ENCODE results near the gene EPHB4.

DNA sequence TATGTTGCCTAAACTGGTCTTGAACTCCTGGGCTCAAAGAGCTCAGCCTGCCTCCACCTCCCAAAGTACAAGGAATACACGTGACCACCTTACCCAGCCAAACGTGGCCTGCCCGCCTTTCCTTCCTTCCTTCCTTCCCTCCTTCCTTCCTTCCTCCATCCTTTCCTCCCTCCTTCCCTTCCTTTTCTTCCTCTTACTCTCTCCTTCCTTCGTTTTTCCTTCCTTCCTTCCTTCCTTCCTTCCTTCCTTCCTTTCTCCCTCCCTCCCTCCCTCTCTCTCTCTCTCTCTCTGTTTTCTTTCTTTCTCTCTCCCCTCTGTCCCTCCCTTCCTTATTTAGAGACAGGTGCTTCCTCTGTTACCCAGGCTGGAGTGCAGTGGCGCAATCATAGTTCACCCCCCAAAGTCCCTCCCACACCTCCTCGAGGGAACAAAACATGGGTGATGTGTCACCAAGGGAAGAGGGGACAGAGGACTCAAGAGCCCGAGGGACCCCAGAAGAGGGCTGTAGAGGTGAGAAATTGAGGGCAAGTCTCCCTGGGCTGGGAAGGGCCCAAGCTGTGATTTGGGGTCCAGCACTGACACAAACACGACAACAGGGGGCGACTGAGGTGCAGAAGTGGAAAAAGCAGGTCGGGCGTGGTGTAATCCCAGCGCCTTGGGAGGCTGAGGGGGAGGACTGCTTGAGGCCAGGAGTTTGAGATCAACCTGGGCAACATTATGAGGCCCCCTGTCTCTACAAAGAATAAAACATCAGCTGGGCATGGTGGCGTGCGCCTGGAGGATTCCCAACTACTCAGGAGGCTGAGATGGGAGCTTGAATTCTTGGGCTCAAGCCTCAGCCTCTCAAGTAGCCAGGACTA, 28.1 kb downstream of the EPHB4 start:
- TF ChIP-seq, protein P1, sequence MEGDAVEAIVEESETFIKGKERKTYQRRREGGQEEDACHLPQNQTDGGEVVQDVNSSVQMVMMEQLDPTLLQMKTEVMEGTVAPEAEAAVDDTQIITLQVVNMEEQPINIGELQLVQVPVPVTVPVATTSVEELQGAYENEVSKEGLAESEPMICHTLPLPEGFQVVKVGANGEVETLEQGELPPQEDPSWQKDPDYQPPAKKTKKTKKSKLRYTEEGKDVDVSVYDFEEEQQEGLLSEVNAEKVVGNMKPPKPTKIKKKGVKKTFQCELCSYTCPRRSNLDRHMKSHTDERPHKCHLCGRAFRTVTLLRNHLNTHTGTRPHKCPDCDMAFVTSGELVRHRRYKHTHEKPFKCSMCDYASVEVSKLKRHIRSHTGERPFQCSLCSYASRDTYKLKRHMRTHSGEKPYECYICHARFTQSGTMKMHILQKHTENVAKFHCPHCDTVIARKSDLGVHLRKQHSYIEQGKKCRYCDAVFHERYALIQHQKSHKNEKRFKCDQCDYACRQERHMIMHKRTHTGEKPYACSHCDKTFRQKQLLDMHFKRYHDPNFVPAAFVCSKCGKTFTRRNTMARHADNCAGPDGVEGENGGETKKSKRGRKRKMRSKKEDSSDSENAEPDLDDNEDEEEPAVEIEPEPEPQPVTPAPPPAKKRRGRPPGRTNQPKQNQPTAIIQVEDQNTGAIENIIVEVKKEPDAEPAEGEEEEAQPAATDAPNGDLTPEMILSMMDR (IDR thresholded peaks at IDR 0.05), result peak in 3 of 4 experiments; percentile 78 to 87 (median 83)
- TF ChIP-seq EP300 (IDR thresholded peaks at IDR 0.05) (no peak), POLR2A (IDR thresholded peaks at IDR 0.05) (no peak)
